ENCODE measurements around the gene CLTC.

GRCh38 chr17:59734226-59734625 lies 114.5 kb downstream of the CLTC start:
- TF ChIP-seq CTCF (conservative IDR thresholded peaks at IDR 0.05; ENCODE audit: low read length) = no peak
- TF ChIP-seq EZH2phosphoT487 (IDR thresholded peaks at IDR 0.05; ENCODE audit: borderline replicate concordance, low read depth, low read length) = no peak
